GM12891 (cell line): ENCODE measurements around the gene CYP4V2.
"Not testable (repeated sequence)": the region's sequence is repeated elsewhere in the genome, so short reads cannot be mapped to it uniquely, and the experiment has no call there.

Experiments
- DNase-seq: peaks from one replicate; pipeline ENCODE4 v3.0.0; 2011; ENCODE audit warnings: low spot score; ENCODE audit not compliant: insufficient read length
- FAIRE-seq: peaks from 2 replicates; lab custom pipeline; 2011; peaks lifted over from hg19 to GRCh38; lab: Jason Lieb, UNC
- PAX5 ChIP-seq: IDR thresholded peaks from 2 replicates; pipeline ENCODE4 v1.6.1; 2011; ENCODE audit warnings: low read length, moderate library complexity, mild to moderate bottlenecking; ENCODE audit not compliant: insufficient read depth, severe bottlenecking
- POLR2A ChIP-seq: IDR thresholded peaks from 2 replicates; pipeline ENCODE4 v1.6.1; 2011; ENCODE audit warnings: low read depth, low read length, control low read depth
- POLR2AphosphoS5 ChIP-seq: IDR thresholded peaks from 2 replicates; pipeline ENCODE4 v1.6.1; 2011; ENCODE audit warnings: low read depth, low read length, control low read depth
- POU2F2 ChIP-seq: IDR thresholded peaks from 2 replicates; pipeline ENCODE4 v1.6.1; 2011; ENCODE audit warnings: low read depth, mild to moderate bottlenecking, control low read depth, low read length, moderate library complexity
- SPI1 ChIP-seq: IDR thresholded peaks from 2 replicates; pipeline ENCODE4 v1.6.1; 2011; ENCODE audit warnings: low read depth, low read length, control low read depth
- TAF1 ChIP-seq: IDR thresholded peaks from 2 replicates; pipeline ENCODE4 v1.6.1; 2011; ENCODE audit warnings: low read depth, low read length, control low read depth

CYP4V2 gene

GRCh38 chr4:186227744-186228513, 36.6 kb downstream of the CYP4V2 start:
- FAIRE-seq: no peak
- TF ChIP-seq SPI1 (no peak), POLR2A (no peak), POU2F2 (no peak), POLR2AphosphoS5 (no peak), PAX5 (no peak), TAF1 (no peak)
- DNase-seq: no peak

DNA sequence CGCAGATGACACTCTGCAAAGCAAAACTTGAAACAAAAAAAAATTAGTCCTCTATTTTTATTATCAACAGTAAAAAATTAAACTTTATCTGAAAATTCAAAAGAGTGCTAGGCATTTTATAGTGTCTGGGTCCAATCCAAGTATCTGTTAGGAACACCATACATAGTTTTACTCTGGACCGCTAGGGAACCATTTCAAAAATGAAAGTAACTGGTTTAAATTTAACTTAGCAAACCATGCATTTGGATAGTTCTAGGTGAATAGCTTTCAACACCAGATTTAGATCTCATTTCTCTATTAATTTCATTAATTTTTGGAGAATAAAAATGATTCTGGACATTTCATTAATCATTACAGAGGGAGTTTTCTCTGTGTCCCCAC, 37.1 kb downstream of the CYP4V2 start:
- DNase-seq (no peak), FAIRE-seq (no peak)
- TF ChIP-seq PAX5 (no peak), POLR2A (no peak), SPI1 (no peak), POU2F2 (no peak), POLR2AphosphoS5 (no peak), TAF1 (no peak)

DNA sequence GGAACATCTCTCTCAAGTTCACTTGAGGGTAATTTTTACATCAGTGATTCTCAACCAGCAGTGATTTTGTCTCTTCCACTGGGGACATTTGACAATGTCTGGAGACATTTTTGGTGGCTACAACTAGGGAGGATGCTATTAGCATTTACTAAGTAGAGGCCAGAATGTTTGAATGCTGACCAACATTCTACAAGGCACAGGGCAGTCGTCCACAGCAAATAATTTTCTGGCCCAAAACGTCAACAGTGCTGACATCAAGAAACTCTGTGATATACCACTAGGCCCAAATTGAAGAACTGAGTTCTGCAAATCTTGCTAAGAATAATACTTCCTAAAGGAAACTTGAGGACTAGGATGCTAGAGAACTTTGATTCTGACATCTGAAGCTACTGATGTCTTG, 43.0 kb downstream of the CYP4V2 start:
- no peak for DNase-seq
- FAIRE-seq: no peak
- TF ChIP-seq SPI1: no peak
- TF ChIP-seq POLR2A: no peak
- TF ChIP-seq TAF1: no peak
- no peak for TF ChIP-seq PAX5
- TF ChIP-seq POLR2AphosphoS5: no peak
- no peak for TF ChIP-seq POU2F2

GRCh38 chr4:186236126-186236525, 44.8 kb downstream of the CYP4V2 start:
- TF ChIP-seq POU2F2: no peak
- no peak for TF ChIP-seq TAF1
- no peak for TF ChIP-seq SPI1
- TF ChIP-seq POLR2AphosphoS5: no peak
- TF ChIP-seq PAX5: no peak
- TF ChIP-seq POLR2A: no peak
- DNase-seq (no peak), FAIRE-seq (no peak)

GRCh38 chr4:186240452-186240847, 49.1 kb downstream of the CYP4V2 start:
- DNase-seq (no peak), FAIRE-seq (no peak)
- TF ChIP-seq POLR2A (no peak), TAF1 (no peak), POU2F2 (no peak), PAX5 (no peak), POLR2AphosphoS5 (no peak), SPI1 (no peak)

- TF ChIP-seq SPI1 (no peak), PAX5 (no peak), TAF1 (no peak), POLR2AphosphoS5 (no peak), POU2F2 (no peak), POLR2A (no peak)
- no peak for DNase-seq
- FAIRE-seq: no peak
Measured at GRCh38 chr4:186240848-186241491, 49.6 kb downstream of the CYP4V2 start.

DNA sequence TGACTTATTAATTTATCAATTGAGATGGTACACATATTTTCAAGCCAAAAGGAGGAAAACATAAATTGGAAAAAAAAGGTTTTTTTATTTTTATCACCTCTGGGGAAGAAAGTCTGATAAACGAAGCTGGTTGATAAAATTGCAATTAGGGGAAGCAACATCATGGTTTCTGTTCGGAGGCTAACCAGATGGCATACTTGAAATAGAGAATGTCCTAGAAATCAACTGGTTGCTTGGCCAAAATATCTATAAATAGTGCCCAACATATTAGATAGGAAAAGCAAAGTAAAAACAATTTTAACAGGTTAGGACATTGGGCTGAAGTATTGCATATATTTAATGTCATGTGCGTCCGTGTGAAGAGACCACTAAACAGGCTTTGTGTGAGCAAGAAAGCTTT, 50.2 kb downstream of the CYP4V2 start:
- no peak for FAIRE-seq
- DNase-seq: no peak
- TF ChIP-seq POLR2A (no peak), POLR2AphosphoS5 (no peak)

GRCh38 chr4:186242031-186242430, 50.7 kb downstream of the CYP4V2 start:
- not testable (repeated sequence) for FAIRE-seq, DNase-seq

DNA sequence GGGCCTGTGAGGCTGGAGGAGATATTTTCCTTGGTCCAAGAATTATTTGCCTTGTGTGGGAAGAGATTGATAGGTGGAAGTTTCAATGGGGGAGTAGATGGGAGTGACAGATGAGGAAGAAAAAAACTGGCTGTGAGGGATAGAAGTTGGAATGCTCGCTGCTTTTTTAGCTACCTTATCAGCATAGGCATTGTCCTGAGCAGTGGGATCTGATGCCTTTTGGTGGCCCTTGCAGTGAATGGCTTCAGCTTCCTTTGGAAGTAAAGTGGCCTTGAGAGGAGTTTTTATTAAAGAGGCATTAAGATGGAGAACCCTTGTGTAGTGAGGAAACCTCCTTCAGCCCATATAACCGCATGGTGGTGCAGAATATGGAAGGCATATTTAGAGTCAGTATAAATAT, 52.0 kb downstream of the CYP4V2 start:
- FAIRE-seq (no peak), DNase-seq (no peak)
- TF ChIP-seq POU2F2 (no peak), POLR2AphosphoS5 (no peak), SPI1 (no peak), POLR2A (no peak), TAF1 (no peak), PAX5 (no peak)

GRCh38 chr4:186244835-186245234, 53.5 kb downstream of the CYP4V2 start:
- FAIRE-seq: no peak
- TF ChIP-seq POLR2AphosphoS5: no peak
- TF ChIP-seq POLR2A: no peak
- no peak for TF ChIP-seq POU2F2
- TF ChIP-seq SPI1: no peak
- no peak for TF ChIP-seq TAF1
- TF ChIP-seq PAX5: no peak
- no peak for DNase-seq

GRCh38 chr4:186247062-186247752, 55.8 kb downstream of the CYP4V2 start:
- FAIRE-seq, DNase-seq: not testable (repeated sequence)
